Measurements from ENCODE around the gene PDE3A.
"Not testable (repeated sequence)": the region's sequence is repeated elsewhere in the genome, so short reads cannot be mapped to it uniquely, and the experiment has no call there.

The PDE3A gene

GRCh38 chr12:20377750-20378149, 9.4 kb downstream of the PDE3A start:
- Histone ChIP-seq H2AK5ac (ENCODE audit: low read depth, low read length) (no peak overlapping the region), H3K9ac (ENCODE audit: low read depth, low read length, poor library complexity) (no peak overlapping the region), H4K8ac (ENCODE audit: low read depth, low read length) (no peak overlapping the region), H2BK15ac (ENCODE audit: low read length) (no peak overlapping the region), H3K18ac (ENCODE audit: low read length) (no peak overlapping the region), H3K27ac (replicated peaks; ENCODE audit: low read length) (no peak overlapping the region), H2BK12ac (ENCODE audit: low read length) (no peak overlapping the region), H3K27me3 (ENCODE audit: control insufficient read depth in 3 of 3, insufficient read depth in 3 of 3, low read depth in 1 of 3, low read length in 3 of 3) (no peaks in the 10 kb centered on the region), H3K36me3 (replicated peaks in 1 of 2; ENCODE audit: control insufficient read depth in 2 of 2, insufficient read depth in 2 of 2, low read length in 2 of 2) (no peaks in the 10 kb centered on the region), H2BK120ac (ENCODE audit: low read depth, low read length) (no peak overlapping the region), H3K14ac (ENCODE audit: low read length) (no peak overlapping the region), H3K79me1 (ENCODE audit: low read depth, low read length) (no peaks in the 10 kb centered on the region), H2BK5ac (ENCODE audit: low read length) (no peak overlapping the region), H3K9me3 (replicated peaks in 1 of 2; ENCODE audit: control insufficient read depth in 2 of 2, insufficient read depth in 1 of 2, low read depth in 1 of 2, low read length in 2 of 2) (no peaks in the 10 kb centered on the region), H3K23ac (ENCODE audit: low read depth, low read length, poor library complexity) (no peak overlapping the region), H4K91ac (ENCODE audit: low read depth, low read length, poor library complexity) (no peak overlapping the region), H3K4me2 (ENCODE audit: insufficient read depth, low read length, poor library complexity, severe bottlenecking) (no peak overlapping the region), H3K4ac (ENCODE audit: low read length) (no peak overlapping the region), H2AFZ (ENCODE audit: low read length) (no peak overlapping the region), H3K4me3 (ENCODE audit: low read length in 2 of 2) (no peak overlapping the region), H3K4me1 (ENCODE audit: control insufficient read depth in 2 of 2, insufficient read depth in 1 of 2, low read depth in 1 of 2, low read length in 2 of 2) (peaks cover 0 to 5% of the 10 kb centered on the region in 2 donors)
- DNase-seq (ENCODE audit: low spot score), result no peak

- no peak overlapping the region for H4K91ac ChIP-seq (ENCODE audit: low read depth, low read length, poor library complexity)
- no peak overlapping the region for H2BK12ac ChIP-seq (ENCODE audit: low read length)
- no peak overlapping the region for H3K27ac ChIP-seq (replicated peaks; ENCODE audit: low read length)
- H2BK15ac ChIP-seq (ENCODE audit: low read length), result no peak overlapping the region
- no peak overlapping the region for H3K9ac ChIP-seq (ENCODE audit: low read depth, low read length, poor library complexity)
- H3K23ac ChIP-seq (ENCODE audit: low read depth, low read length, poor library complexity), result no peak overlapping the region
- H3K27me3 ChIP-seq (ENCODE audit: control insufficient read depth in 3 of 3, insufficient read depth in 3 of 3, low read depth in 1 of 3, low read length in 3 of 3), result no peaks in the 10 kb centered on the region
- DNase-seq (ENCODE audit: low spot score), result no peak
- no peak overlapping the region for H2BK5ac ChIP-seq (ENCODE audit: low read length)
- no peak overlapping the region for H3K4me3 ChIP-seq (ENCODE audit: low read length in 2 of 2)
- H3K4ac ChIP-seq (ENCODE audit: low read length), result no peak overlapping the region
- H2AFZ ChIP-seq (ENCODE audit: low read length), result no peak overlapping the region
- no peaks in the 10 kb centered on the region for H3K9me3 ChIP-seq (replicated peaks in 1 of 2; ENCODE audit: control insufficient read depth in 2 of 2, insufficient read depth in 1 of 2, low read depth in 1 of 2, low read length in 2 of 2)
- WGBS, 2 donors (ENCODE audit: extremely low coverage in 2 of 2, insufficient read length in 2 of 2, insufficient replicate concordance in 1 of 2), result no CpG with 5 or more reads among the region's 2 CpGs
- no peak overlapping the region for H3K14ac ChIP-seq (ENCODE audit: low read length)
- H2BK120ac ChIP-seq (ENCODE audit: low read depth, low read length), result no peak overlapping the region
- no peaks in the 10 kb centered on the region for H3K36me3 ChIP-seq (replicated peaks in 1 of 2; ENCODE audit: control insufficient read depth in 2 of 2, insufficient read depth in 2 of 2, low read length in 2 of 2)
- no peak overlapping the region for H4K8ac ChIP-seq (ENCODE audit: low read depth, low read length)
- no peak overlapping the region for H3K4me2 ChIP-seq (ENCODE audit: insufficient read depth, low read length, poor library complexity, severe bottlenecking)
- no peaks in the 10 kb centered on the region for H3K79me1 ChIP-seq (ENCODE audit: low read depth, low read length)
- H2AK5ac ChIP-seq (ENCODE audit: low read depth, low read length), result no peak overlapping the region
- H3K4me1 ChIP-seq (ENCODE audit: control insufficient read depth in 2 of 2, insufficient read depth in 1 of 2, low read depth in 1 of 2, low read length in 2 of 2), result peaks cover 0 to 2% of the 10 kb centered on the region in 2 donors
- no peak overlapping the region for H3K18ac ChIP-seq (ENCODE audit: low read length)
These were observed 13.8 kb downstream of the PDE3A start for GRCh38 chr12:20382117-20382516.

- H3K4me1 ChIP-seq (ENCODE audit: control insufficient read depth in 2 of 2, insufficient read depth in 1 of 2, low read depth in 1 of 2, low read length in 2 of 2), result peaks cover 0 to 2% of the 10 kb centered on the region in 2 donors
- H2AFZ ChIP-seq (ENCODE audit: low read length), result no peak overlapping the region
- H2BK15ac ChIP-seq (ENCODE audit: low read length), result no peak overlapping the region
- H4K91ac ChIP-seq (ENCODE audit: low read depth, low read length, poor library complexity), result no peak overlapping the region
- H3K4me3 ChIP-seq (ENCODE audit: low read length in 2 of 2), result no peak overlapping the region
- no peaks in the 10 kb centered on the region for H3K79me1 ChIP-seq (ENCODE audit: low read depth, low read length)
- H3K4ac ChIP-seq (ENCODE audit: low read length), result no peak overlapping the region
- H4K8ac ChIP-seq (ENCODE audit: low read depth, low read length), result no peak overlapping the region
- H3K18ac ChIP-seq (ENCODE audit: low read length), result no peak overlapping the region
- no peaks in the 10 kb centered on the region for H3K9me3 ChIP-seq (replicated peaks in 1 of 2; ENCODE audit: control insufficient read depth in 2 of 2, insufficient read depth in 1 of 2, low read depth in 1 of 2, low read length in 2 of 2)
- H3K23ac ChIP-seq (ENCODE audit: low read depth, low read length, poor library complexity), result no peak overlapping the region
- no peak overlapping the region for H3K27ac ChIP-seq (replicated peaks; ENCODE audit: low read length)
- H3K4me2 ChIP-seq (ENCODE audit: insufficient read depth, low read length, poor library complexity, severe bottlenecking), result no peak overlapping the region
- no CpG with 5 or more reads among the region's 2 CpGs for WGBS, 2 donors (ENCODE audit: extremely low coverage in 2 of 2, insufficient read length in 2 of 2, insufficient replicate concordance in 1 of 2)
- H2BK12ac ChIP-seq (ENCODE audit: low read length), result no peak overlapping the region
- no peak for DNase-seq (ENCODE audit: low spot score)
- H2BK5ac ChIP-seq (ENCODE audit: low read length), result no peak overlapping the region
- no peaks in the 10 kb centered on the region for H3K36me3 ChIP-seq (replicated peaks in 1 of 2; ENCODE audit: control insufficient read depth in 2 of 2, insufficient read depth in 2 of 2, low read length in 2 of 2)
- no peak overlapping the region for H3K14ac ChIP-seq (ENCODE audit: low read length)
- no peak overlapping the region for H3K9ac ChIP-seq (ENCODE audit: low read depth, low read length, poor library complexity)
- no peak overlapping the region for H2AK5ac ChIP-seq (ENCODE audit: low read depth, low read length)
- no peak overlapping the region for H2BK120ac ChIP-seq (ENCODE audit: low read depth, low read length)
- H3K27me3 ChIP-seq (ENCODE audit: control insufficient read depth in 3 of 3, insufficient read depth in 3 of 3, low read depth in 1 of 3, low read length in 3 of 3), result no peaks in the 10 kb centered on the region
These were observed 15.3 kb downstream of the PDE3A start for GRCh38 chr12:20383612-20384011.

DNA sequence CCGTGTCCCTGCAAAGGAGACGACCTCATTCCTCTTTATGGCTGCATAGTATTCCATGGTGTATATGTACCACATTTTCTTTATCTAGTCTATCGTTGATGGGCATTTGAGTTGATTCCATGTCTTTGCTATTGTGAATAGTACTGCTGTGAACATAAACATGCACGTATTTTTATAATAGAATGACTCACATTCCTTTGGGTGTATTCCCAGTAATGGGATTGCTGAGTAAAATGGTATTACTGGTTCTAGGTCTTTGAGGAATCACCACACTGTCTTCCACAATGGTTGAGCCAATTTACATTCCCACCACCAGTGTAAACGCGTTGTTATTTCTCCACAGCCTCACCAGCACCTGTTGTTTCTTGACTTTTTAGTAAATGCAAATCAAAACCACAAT, 16.5 kb downstream of the PDE3A start:
- not testable (repeated sequence) for H3K36me3 ChIP-seq (replicated peaks in 1 of 2; ENCODE audit: control insufficient read depth in 2 of 2, insufficient read depth in 2 of 2, low read length in 2 of 2); H3K27ac ChIP-seq (replicated peaks; ENCODE audit: low read length); H3K9ac ChIP-seq (ENCODE audit: low read depth, low read length, poor library complexity); H2BK120ac ChIP-seq (ENCODE audit: low read depth, low read length); H2BK15ac ChIP-seq (ENCODE audit: low read length); H2BK5ac ChIP-seq (ENCODE audit: low read length); H3K4me2 ChIP-seq (ENCODE audit: insufficient read depth, low read length, poor library complexity, severe bottlenecking); H4K8ac ChIP-seq (ENCODE audit: low read depth, low read length); DNase-seq (ENCODE audit: low spot score); H3K14ac ChIP-seq (ENCODE audit: low read length); H2AK5ac ChIP-seq (ENCODE audit: low read depth, low read length); H3K4me3 ChIP-seq (ENCODE audit: low read length in 2 of 2); H2AFZ ChIP-seq (ENCODE audit: low read length); H3K4ac ChIP-seq (ENCODE audit: low read length); H3K79me1 ChIP-seq (ENCODE audit: low read depth, low read length); H3K27me3 ChIP-seq (ENCODE audit: control insufficient read depth in 3 of 3, insufficient read depth in 3 of 3, low read depth in 1 of 3, low read length in 3 of 3); H3K4me1 ChIP-seq (ENCODE audit: control insufficient read depth in 2 of 2, insufficient read depth in 1 of 2, low read depth in 1 of 2, low read length in 2 of 2); H3K23ac ChIP-seq (ENCODE audit: low read depth, low read length, poor library complexity); H4K91ac ChIP-seq (ENCODE audit: low read depth, low read length, poor library complexity); H2BK12ac ChIP-seq (ENCODE audit: low read length); H3K9me3 ChIP-seq (replicated peaks in 1 of 2; ENCODE audit: control insufficient read depth in 2 of 2, insufficient read depth in 1 of 2, low read depth in 1 of 2, low read length in 2 of 2); H3K18ac ChIP-seq (ENCODE audit: low read length)
- no CpG with 5 or more reads among the region's 6 CpGs for WGBS, 2 donors (ENCODE audit: extremely low coverage in 2 of 2, insufficient read length in 2 of 2, insufficient replicate concordance in 1 of 2)

All from neuronal stem cell (in vitro differentiated cells).